ENCODE measurements around the gene TMOD2. TPM values are rescaled to one million over a fixed set of nuclear protein-coding genes. Genes with fewer than 3 reads are reported as not detected.

Gene TMOD2
- total RNA-seq, 4 donors from 2014 or later = 7.8 to 18.7 (median 9.5) TPM

DNA sequence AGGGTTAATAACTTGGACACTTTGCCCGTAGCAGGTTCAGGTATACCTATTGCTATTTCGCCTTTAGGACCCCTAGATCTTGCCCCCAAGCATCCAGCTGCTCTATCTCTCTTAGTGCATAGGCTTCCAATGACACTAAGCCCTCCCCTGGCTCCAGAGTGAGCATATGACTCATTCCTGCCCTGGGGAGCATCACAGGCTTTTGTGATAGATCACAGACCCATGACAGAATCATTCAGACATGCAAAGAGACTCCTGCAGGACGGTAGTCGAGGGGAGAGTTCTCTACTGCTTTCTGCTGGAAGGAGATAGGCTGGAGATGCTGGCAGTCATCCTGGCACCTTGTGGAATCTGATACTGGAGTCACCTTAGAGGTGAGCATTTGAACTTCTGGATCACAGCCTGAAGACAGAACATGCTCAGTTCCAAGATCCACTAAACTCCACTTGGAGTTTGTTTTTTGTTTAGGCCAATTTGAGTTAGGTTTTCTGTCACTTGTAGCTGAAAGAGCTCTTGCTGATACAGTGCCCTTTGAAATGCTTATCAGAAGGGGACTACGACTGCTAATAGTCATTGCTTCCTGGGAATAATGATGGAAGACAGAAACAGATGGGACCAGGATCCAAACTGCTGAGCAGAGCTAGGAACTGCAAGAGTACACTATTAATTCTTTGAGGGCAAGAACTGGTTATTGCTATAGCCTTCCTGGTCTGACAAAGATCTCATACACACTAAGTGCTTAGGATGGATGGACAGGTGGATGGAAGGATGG, 24.9 kb upstream of the TMOD2 start:
- no peaks in the 10 kb centered on the region for H3K36me3 ChIP-seq
- H3K27ac ChIP-seq = no peak overlapping the region
- 28% methylated on average over 5 of the region's 5 CpGs for WGBS
- TF ChIP-seq POLR2AphosphoS5 (IDR thresholded peaks at IDR 0.05) = no peak
- peak in 1 of 2 donors; percentile 18 for TF ChIP-seq POLR2A (IDR thresholded peaks at IDR 0.05)
- H3K9me3 ChIP-seq = no peaks in the 10 kb centered on the region
- no peaks in the 10 kb centered on the region for H3K27me3 ChIP-seq
- H3K4me1 ChIP-seq = peaks cover 30% of the 10 kb centered on the region
- no peak overlapping the region for H3K4me3 ChIP-seq
- peak in 1 of 2 donors; percentile 74 for DNase-seq (ENCODE audit: low spot score in 2 of 2)

DNA sequence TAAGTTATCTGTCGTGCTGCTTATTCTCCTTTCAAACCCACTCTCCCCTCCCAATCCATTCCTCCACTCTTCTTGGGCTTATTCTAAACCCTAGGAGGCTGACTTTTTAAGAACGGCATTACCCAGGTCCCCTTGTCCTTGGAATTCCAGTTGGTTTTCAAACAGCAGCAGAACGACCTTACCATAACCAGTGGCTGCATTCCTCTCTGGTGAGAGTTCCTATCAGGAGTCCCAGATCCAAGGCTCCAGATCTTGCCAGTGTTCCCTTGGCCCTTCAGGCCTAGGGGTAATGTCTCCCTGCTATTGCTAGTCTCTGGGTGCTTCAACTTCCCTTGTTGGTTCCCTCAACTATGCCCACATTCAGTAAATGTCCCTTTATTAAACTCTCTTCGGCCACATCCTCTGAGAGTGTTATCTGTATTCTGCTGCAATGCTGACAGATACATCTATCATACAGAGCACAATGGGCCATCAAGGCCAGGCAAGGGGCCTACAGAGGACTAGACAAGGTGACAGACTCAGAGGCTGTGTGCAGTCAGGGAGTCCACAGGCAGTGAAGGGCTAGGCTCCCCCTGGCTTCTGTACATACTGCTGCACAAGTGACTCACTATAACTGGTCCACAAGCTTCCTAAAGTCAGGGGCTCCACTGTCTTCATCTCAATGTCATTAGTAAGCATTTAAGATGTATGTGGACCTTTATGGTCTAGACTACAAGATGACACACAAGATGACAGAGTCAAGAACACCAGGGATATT, 24.1 kb upstream of the TMOD2 start:
- H3K4me1 ChIP-seq = peaks cover 37% of the 10 kb centered on the region
- H3K9me3 ChIP-seq = no peaks in the 10 kb centered on the region
- H3K27ac ChIP-seq = no peak overlapping the region
- H3K4me3 ChIP-seq = no peak overlapping the region
- 85% methylated on average over 4 of the region's 4 CpGs for WGBS
- no peaks in the 10 kb centered on the region for H3K36me3 ChIP-seq
- DNase-seq (ENCODE audit: low spot score in 2 of 2) = no peak
- no peaks in the 10 kb centered on the region for H3K27me3 ChIP-seq
- TF ChIP-seq, protein P1, sequence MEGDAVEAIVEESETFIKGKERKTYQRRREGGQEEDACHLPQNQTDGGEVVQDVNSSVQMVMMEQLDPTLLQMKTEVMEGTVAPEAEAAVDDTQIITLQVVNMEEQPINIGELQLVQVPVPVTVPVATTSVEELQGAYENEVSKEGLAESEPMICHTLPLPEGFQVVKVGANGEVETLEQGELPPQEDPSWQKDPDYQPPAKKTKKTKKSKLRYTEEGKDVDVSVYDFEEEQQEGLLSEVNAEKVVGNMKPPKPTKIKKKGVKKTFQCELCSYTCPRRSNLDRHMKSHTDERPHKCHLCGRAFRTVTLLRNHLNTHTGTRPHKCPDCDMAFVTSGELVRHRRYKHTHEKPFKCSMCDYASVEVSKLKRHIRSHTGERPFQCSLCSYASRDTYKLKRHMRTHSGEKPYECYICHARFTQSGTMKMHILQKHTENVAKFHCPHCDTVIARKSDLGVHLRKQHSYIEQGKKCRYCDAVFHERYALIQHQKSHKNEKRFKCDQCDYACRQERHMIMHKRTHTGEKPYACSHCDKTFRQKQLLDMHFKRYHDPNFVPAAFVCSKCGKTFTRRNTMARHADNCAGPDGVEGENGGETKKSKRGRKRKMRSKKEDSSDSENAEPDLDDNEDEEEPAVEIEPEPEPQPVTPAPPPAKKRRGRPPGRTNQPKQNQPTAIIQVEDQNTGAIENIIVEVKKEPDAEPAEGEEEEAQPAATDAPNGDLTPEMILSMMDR (IDR thresholded peaks at IDR 0.05) = no peak
- TF ChIP-seq POLR2A (IDR thresholded peaks at IDR 0.05) = no peak

DNA sequence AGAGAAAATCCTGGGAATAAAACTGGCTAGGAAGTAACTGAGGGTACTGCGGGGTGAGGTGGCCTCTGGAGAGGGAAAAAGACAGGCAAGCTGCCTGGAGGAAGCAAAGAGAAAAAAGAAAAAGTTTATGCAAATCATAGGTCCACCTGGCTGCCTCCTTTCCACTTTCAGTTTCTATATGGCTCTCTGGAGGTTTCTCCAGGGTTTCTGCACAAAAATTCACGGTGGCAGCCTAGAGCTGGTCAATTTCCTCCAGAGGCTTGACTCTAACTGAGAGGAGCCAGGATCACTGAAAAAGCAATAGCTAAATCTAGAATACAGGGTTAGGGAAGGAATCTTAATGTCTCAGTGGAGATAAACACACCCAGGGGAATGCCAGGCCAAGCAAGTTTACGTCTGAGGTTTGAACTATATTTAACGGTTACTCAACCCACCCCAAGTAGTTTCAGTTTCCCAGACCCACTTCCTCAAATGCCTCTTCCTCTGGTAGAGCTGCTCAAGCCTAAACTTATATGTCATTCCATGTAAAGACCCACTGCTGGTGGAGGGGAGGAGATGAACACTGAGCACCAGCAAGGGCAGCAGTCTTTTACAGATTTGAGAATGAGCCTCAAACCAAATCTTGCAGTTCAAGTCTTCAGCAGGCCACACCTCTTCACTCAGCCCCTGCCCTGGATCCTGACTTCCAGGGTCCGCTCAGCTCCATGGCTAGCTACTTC, 19.7 kb upstream of the TMOD2 start:
- no peak for DNase-seq (ENCODE audit: low spot score in 2 of 2)
- TF ChIP-seq EP300 (IDR thresholded peaks at IDR 0.05) (no peak), POLR2AphosphoS5 (IDR thresholded peaks at IDR 0.05) (no peak), POLR2A (IDR thresholded peaks at IDR 0.05) (no peak)
- TF ChIP-seq, protein P1 (IDR thresholded peaks at IDR 0.05) = no peak
- no peaks in the 10 kb centered on the region for H3K36me3 ChIP-seq
- H3K4me1 ChIP-seq = peaks cover 29% of the 10 kb centered on the region
- WGBS = 30% methylated on average over 5 of the region's 5 CpGs
- no peaks in the 10 kb centered on the region for H3K27me3 ChIP-seq
- peak overlapping the region; percentile 12 for H3K27ac ChIP-seq
- H3K9me3 ChIP-seq = no peaks in the 10 kb centered on the region
- peak overlapping the region; percentile 33 for H3K4me3 ChIP-seq

DNA sequence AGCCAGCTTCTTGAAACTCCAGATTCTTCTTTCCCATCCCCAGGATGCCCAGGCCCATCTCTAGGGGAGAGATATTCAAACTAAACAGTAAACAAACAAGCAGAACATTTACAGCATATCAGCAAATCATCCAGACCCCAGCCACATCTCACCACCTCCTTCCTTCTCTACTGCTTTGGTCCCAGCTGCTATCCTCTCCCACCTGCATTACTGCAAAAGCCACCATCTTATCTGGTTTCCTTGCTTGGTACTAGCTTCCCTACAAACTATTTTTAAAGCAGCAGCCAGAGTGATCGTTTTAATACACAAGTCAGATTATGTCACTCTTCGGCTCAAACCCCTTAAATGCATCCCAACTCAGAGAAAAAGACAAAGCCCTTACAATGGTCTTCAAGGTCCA, 18.8 kb upstream of the TMOD2 start:
- Histone ChIP-seq H3K9me3 (no peaks in the 10 kb centered on the region), H3K4me1 (peaks cover 25% of the 10 kb centered on the region), H3K4me3 (no peak overlapping the region), H3K36me3 (no peaks in the 10 kb centered on the region), H3K27ac (no peak overlapping the region), H3K27me3 (no peaks in the 10 kb centered on the region)
- no peak for DNase-seq (ENCODE audit: low spot score in 2 of 2)
- 77% methylated on average over 2 of the region's 2 CpGs for WGBS
- TF ChIP-seq, protein P1 (IDR thresholded peaks at IDR 0.05) = no peak
- TF ChIP-seq POLR2A (IDR thresholded peaks at IDR 0.05) = no peak
- TF ChIP-seq POLR2AphosphoS5 (IDR thresholded peaks at IDR 0.05) = no peak
- TF ChIP-seq EP300 (IDR thresholded peaks at IDR 0.05) = no peak

DNA sequence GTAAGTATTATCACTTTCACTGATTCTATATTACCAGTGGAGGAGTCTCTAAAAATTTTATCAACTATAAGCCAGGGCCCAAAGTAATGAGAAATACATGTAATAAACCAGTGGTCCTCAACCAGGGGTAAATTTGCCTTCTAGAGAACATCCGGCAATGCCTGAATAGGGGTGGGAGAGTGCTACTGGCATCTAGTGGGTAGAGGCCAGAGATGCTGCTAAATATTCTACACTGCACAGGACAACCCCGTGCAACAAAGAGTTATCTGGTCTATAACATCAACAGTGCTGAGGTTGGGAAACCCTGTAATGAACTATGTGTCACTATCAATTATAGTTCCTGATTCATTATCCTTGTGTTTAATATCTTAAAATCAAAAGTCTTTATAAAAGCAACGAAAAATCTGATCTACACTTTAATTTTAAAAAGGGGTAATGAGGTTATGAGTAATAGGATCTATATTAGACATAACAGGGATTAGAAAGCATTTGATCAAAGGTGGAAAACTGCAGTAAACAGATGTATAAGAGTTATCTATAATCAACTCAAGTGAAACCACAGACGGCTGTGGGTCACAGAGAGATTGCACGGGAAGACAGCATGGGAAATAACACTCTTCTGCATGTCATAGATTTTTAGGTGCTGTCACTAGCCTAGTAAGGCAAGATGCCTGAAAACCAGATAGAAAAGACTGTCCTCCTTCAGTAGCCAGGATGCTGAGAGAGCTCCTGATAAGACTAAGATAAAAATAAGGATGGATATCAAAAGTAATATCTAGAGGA, 16.0 kb upstream of the TMOD2 start:
- Histone ChIP-seq H3K4me3 (no peak overlapping the region), H3K36me3 (no peaks in the 10 kb centered on the region), H3K9me3 (no peaks in the 10 kb centered on the region), H3K27ac (no peak overlapping the region), H3K27me3 (no peaks in the 10 kb centered on the region), H3K4me1 (peaks cover 38% of the 10 kb centered on the region)
- whole genome bisulfite sequencing = 74% methylated on average over 5 of the region's 5 CpGs
- TF ChIP-seq POLR2A (IDR thresholded peaks at IDR 0.05) = no peak
- no peak for TF ChIP-seq EP300 (IDR thresholded peaks at IDR 0.05)
- no peak for TF ChIP-seq POLR2AphosphoS5 (IDR thresholded peaks at IDR 0.05)
- no peak for DNase-seq (ENCODE audit: low spot score in 2 of 2)

Measured in suprapubic skin (tissue), 4 donors.